LNCaP clone FGC (cell line): ENCODE data around the gene CASR.

Experiments
- DNase-seq: peaks from one replicate; pipeline ENCODE4 v3.0.0-alpha.2; 2011; ENCODE audit warnings: low read depth
- H3K4me3 ChIP-seq: 2 replicates; pipeline ENCODE4 v1.5.1; 2011; ENCODE audit warnings: mild to moderate bottlenecking, low read depth, low read length, control low read depth
- CTCF ChIP-seq: IDR thresholded peaks from 2 replicates; pipeline ENCODE4 v1.5.1; 2012; ENCODE audit warnings: mild to moderate bottlenecking; ENCODE audit not compliant: control insufficient read depth, insufficient read depth; ENCODE audit errors: extremely low read depth

Gene CASR

DNA sequence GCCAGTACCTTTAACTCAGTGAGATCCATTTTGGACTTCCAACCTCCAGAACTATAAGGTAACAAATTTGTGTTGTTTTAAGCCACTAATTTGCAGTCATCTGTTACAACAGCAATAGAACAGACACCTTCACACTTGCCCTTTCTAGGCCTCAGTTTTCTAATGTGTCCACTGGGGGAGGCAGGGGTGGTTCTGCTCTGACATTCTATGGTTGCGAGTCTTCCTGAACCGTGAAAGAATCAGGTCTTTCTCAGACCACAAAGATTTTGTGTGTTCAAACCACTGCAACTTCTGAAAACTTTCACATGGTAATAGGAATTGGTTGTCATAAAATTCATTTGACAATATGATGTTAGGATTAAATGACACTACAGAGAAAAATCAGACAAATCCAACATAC is 114.8 kb downstream of the CASR start:
- no peak for TF ChIP-seq CTCF
- H3K4me3 ChIP-seq, result no peak overlapping the region
- no peak for DNase-seq

DNA sequence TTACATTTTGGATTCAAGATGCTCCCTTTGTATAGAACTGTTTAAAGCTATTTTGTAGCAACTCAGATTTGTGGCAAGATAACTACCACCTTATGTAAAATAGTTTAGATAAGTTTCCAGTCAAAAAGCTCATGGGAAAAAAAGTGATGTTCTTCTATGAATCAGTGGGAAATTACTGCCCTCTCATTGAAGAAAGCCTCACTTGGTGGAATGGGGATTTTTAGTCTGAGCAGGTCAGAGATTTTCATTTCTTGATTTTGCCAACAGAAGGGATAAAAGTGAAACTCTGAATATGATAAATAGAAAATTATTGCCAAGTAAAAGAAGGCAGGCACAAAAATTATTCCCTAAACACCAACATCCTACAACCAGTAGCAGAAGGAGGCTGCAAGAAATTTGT is 115.7 kb downstream of the CASR start:
- TF ChIP-seq CTCF, result no peak
- H3K4me3 ChIP-seq, result no peak overlapping the region
- DNase-seq, result no peak

- H3K4me3 ChIP-seq, result no peak overlapping the region
- DNase-seq, result no peak
- TF ChIP-seq CTCF, result peak; percentile 62
Observed at GRCh38 chr3:122299872-122300460, 116.5 kb downstream of the CASR start.

DNA sequence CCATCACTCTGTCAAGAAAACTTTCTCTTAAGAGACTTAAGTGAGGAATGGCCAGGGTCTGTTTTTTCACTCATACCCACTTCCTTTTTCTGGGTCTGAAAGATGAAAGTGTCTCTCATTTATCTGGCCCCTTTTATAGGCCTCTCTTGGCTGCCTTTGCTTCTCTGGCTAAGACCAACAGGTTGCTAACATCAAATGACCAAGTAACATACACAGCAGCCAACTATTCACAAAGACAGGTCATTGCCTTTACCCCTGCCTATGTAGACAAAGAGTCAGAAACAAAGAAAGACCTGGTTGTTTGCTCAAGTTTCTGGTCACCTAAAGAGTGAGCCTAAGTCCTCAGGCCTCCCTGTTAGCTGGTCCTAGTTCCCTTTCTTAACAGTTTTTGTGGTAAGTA is 117.6 kb downstream of the CASR start:
- no peak for TF ChIP-seq CTCF
- H3K4me3 ChIP-seq, result no peak overlapping the region
- DNase-seq, result no peak

- peak; percentile 58 for DNase-seq
- H3K4me3 ChIP-seq, result no peak overlapping the region
- TF ChIP-seq CTCF, result peak; percentile 84
Observed at GRCh38 chr3:122305818-122306621, 122.6 kb downstream of the CASR start.

DNA sequence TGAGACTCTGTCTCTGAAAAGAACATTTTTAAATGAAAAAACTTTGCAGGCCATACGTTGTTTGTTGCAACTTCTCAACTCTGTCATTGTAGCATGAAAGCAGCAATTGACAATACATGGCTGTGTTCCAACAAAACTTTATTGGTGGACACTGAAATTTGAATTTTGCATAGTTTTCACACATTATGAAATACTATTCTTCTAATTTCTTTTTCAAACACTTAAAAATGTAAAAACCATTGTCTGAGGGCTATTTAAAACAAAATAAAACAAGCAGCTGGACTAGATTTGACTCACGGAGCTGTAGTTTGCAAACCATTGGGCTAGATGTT is 123.1 kb downstream of the CASR start:
- H3K4me3 ChIP-seq, result no peak overlapping the region
- TF ChIP-seq CTCF, result no peak
- DNase-seq, result no peak
